DND-41 (cell line): ENCODE measurements around the gene STARD8.

Experiments
- ATAC-seq: fragments of 200-7000 bp; cut with Tn5 transposase; 3 replicates; pipeline ENCODE4 v1.9.1; 2021; ENCODE audit warnings: low read depth; ENCODE audit not compliant: insufficient read depth
- DNase-seq: peaks from one replicate; pipeline ENCODE4 v3.0.0-alpha.2; 2020
- H2AFZ ChIP-seq: 2 replicates; pipeline ENCODE4 v1.6.0; 2012; ENCODE audit warnings: low read depth, low read length
- H3K27ac ChIP-seq: 2 replicates; pipeline ENCODE4 v1.5.1; 2012; ENCODE audit warnings: low read length, inconsistent platforms
- H3K27me3 ChIP-seq: fragments of 200-600 bp; sonication (generic); 2 replicates; pipeline ENCODE4 v1.6.0; 2012; ENCODE audit warnings: low read length, mild to moderate bottlenecking, inconsistent platforms; ENCODE audit not compliant: insufficient read depth, poor library complexity
- H3K36me3 ChIP-seq: 2 replicates; pipeline ENCODE4 v1.5.1; 2012; ENCODE audit warnings: low read length, inconsistent platforms; ENCODE audit not compliant: insufficient read depth
- H3K4me1 ChIP-seq: 2 replicates; pipeline ENCODE4 v1.5.1; 2012; ENCODE audit warnings: mild to moderate bottlenecking, low read length; ENCODE audit not compliant: insufficient read depth
- H3K4me2 ChIP-seq: 2 replicates; pipeline ENCODE4 v1.6.0; 2012; ENCODE audit warnings: mild to moderate bottlenecking, moderate library complexity, low read length, inconsistent platforms; ENCODE audit not compliant: insufficient read depth
- H3K4me3 ChIP-seq, 2 experiments: fragments of 200-600 bp in 1 of 2; shearing (Covaris generic) in 1 of 2; 2 replicates each; pipeline ENCODE4 v1.5.1; 2012 to 2016; ENCODE audit warnings: inconsistent platforms in 2 of 2, low read length in 2 of 2, mild to moderate bottlenecking in 2 of 2, low read depth in 1 of 2, moderate library complexity in 1 of 2
- H3K79me2 ChIP-seq: 2 replicates; pipeline ENCODE4 v1.6.0; 2012; ENCODE audit warnings: low read length, inconsistent platforms; ENCODE audit not compliant: insufficient read depth
- H3K9ac ChIP-seq: 2 replicates; pipeline ENCODE4 v1.6.0; 2012; ENCODE audit warnings: low read depth, mild to moderate bottlenecking, inconsistent platforms, low read length, moderate library complexity
- H3K9me3 ChIP-seq: 2 replicates; pipeline ENCODE4 v1.5.1; 2012; ENCODE audit warnings: low read length, moderate library complexity, mild to moderate bottlenecking, inconsistent platforms; ENCODE audit not compliant: insufficient read depth, severe bottlenecking
- H4K20me1 ChIP-seq: 2 replicates; pipeline ENCODE4 v1.6.0; 2012; ENCODE audit warnings: low read length; ENCODE audit not compliant: insufficient read depth
- EZH2 ChIP-seq: IDR thresholded peaks from 3 replicates; pipeline ENCODE4 v1.6.1; 2012; ENCODE audit warnings: borderline replicate concordance, low read depth, mild to moderate bottlenecking, moderate library complexity, low read length, inconsistent platforms; ENCODE audit not compliant: severe bottlenecking
- TF ChIP-seq, protein P1 (sequence below): IDR thresholded peaks from 2 replicates; pipeline ENCODE4 v1.5.1; 2012; ENCODE audit warnings: borderline replicate concordance, low read length, moderate library complexity, mild to moderate bottlenecking; ENCODE audit not compliant: poor library complexity, severe bottlenecking; ENCODE audit errors: extremely low read depth

The STARD8 gene

DNA sequence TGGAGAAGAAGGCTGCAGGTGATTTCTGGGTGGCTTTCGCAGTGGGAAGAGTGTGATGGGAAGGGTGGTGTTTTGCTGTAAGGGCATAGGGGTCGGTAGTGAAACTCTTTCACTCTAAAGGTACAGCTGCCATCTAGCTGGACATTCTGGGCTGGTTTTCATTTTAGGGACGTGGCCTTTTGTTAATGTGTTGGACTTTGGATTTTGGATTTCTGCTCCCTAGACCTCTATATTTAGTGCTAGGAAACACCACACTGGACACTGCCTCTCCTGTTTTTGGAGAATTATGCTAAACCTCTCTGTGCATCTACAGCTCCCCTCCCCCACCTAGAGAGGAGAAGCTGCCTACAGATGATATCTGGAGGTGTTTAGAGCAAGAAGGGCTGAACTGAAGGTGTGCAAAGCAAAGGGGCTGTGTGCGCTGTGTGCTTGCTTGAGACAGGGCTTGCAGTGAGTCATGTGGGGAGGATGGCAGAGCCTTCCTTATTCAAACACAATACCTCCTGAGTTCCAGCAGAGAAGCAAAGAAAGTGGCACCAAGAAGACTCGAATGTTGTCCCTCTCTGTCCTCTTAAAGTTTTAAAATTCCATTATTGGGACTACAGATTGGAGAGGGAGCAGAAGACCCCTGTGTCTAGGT lies 47.9 kb downstream of the STARD8 start:
- no peaks in the 10 kb centered on the region for H3K9me3 ChIP-seq
- H3K79me2 ChIP-seq: no peaks in the 10 kb centered on the region
- H2AFZ ChIP-seq: no peak overlapping the region
- DNase-seq (no peak), ATAC-seq (no peak)
- no peak overlapping the region for H3K27ac ChIP-seq
- H3K4me2 ChIP-seq: no peak overlapping the region
- no peaks in the 10 kb centered on the region for H4K20me1 ChIP-seq
- H3K27me3 ChIP-seq: no peaks in the 10 kb centered on the region
- H3K4me3 ChIP-seq: no peak overlapping the region
- H3K9ac ChIP-seq: no peak overlapping the region
- TF ChIP-seq, protein P1, sequence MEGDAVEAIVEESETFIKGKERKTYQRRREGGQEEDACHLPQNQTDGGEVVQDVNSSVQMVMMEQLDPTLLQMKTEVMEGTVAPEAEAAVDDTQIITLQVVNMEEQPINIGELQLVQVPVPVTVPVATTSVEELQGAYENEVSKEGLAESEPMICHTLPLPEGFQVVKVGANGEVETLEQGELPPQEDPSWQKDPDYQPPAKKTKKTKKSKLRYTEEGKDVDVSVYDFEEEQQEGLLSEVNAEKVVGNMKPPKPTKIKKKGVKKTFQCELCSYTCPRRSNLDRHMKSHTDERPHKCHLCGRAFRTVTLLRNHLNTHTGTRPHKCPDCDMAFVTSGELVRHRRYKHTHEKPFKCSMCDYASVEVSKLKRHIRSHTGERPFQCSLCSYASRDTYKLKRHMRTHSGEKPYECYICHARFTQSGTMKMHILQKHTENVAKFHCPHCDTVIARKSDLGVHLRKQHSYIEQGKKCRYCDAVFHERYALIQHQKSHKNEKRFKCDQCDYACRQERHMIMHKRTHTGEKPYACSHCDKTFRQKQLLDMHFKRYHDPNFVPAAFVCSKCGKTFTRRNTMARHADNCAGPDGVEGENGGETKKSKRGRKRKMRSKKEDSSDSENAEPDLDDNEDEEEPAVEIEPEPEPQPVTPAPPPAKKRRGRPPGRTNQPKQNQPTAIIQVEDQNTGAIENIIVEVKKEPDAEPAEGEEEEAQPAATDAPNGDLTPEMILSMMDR: no peak
- no peak for TF ChIP-seq EZH2
- H3K36me3 ChIP-seq: no peaks in the 10 kb centered on the region
- H3K4me1 ChIP-seq: no peaks in the 10 kb centered on the region

DNA sequence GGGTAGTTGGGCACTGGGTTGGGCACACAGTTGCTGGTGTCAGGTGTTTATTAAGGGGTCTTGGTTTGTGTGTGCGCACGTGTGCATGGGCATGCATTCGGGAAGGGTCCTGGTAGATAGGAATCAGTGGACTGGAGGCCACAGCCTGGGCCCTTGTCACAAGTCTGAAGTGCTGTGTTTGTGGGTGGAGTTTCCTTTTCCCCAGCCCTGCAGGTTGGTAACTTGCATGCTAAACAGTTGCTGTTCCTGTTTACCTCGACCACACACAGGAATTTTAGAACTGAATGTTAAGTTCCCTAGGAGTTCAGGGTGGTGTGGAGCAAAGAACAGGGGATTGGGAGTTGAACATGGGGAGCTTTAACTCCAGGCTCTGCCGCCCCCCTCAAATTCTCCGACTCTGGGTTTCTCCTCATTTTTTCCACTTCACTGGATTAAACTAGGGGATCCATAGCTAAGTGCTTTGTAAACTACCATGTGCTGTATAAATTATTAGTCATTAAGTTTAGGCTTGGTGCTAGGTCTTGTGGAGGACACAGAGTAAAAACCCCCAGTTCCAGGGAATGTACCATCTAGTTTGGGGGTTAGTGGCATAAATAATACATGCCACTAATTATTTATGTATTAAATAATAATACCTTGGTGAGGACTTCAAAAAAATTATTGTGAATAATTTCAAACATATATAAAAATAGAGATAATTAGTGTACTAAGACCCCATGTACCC lies 49.0 kb downstream of the STARD8 start:
- TF ChIP-seq, protein P1: no peak
- TF ChIP-seq EZH2: no peak
- Histone ChIP-seq H3K4me3 (no peak overlapping the region), H3K9ac (no peak overlapping the region)

DNA sequence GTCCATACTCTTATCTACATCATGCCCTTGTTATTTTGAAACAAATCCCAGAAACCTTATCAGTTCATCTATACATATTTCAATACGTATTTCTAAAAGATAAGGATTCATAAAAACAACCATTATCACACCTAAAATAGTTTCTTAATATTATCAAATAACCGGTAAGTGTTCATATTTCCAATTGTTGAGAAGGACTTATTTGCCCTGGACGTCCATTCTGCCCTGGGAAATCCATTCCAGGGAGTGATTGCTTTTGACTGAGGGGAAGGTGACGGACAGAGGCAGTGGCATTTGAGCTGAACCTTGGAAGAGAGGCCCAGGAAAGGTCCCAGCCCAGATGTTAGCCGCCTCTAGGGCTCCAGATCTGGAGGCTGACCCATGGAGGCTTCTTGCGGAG lies 49.6 kb downstream of the STARD8 start:
- no peaks in the 10 kb centered on the region for H3K36me3 ChIP-seq
- no peak overlapping the region for H3K9ac ChIP-seq
- DNase-seq (no peak), ATAC-seq (no peak)
- no peaks in the 10 kb centered on the region for H3K27me3 ChIP-seq
- no peaks in the 10 kb centered on the region for H4K20me1 ChIP-seq
- H3K4me3 ChIP-seq: no peak overlapping the region
- H3K9me3 ChIP-seq: no peaks in the 10 kb centered on the region
- TF ChIP-seq, protein P1: no peak
- no peak for TF ChIP-seq EZH2
- H3K4me1 ChIP-seq: no peaks in the 10 kb centered on the region
- no peaks in the 10 kb centered on the region for H3K79me2 ChIP-seq
- no peak overlapping the region for H3K4me2 ChIP-seq
- no peak overlapping the region for H3K27ac ChIP-seq
- H2AFZ ChIP-seq: no peak overlapping the region

More for the DNA sequence above, 49.0 kb downstream of the STARD8 start:
- Histone ChIP-seq H3K4me1 (no peaks in the 10 kb centered on the region), H3K27me3 (no peaks in the 10 kb centered on the region), H3K79me2 (no peaks in the 10 kb centered on the region), H4K20me1 (no peaks in the 10 kb centered on the region), H3K4me2 (no peak overlapping the region), H3K9me3 (no peaks in the 10 kb centered on the region), H3K27ac (no peak overlapping the region), H2AFZ (no peak overlapping the region), H3K36me3 (no peaks in the 10 kb centered on the region)
- no peak for ATAC-seq
- no peak for DNase-seq
